ENCODE measurements around the gene SEMA7A. TPM values are rescaled to one million over a fixed set of nuclear protein-coding genes. Genes with fewer than 3 reads are reported as not detected.
A peak's percentile ranks its signal among the peaks of the same experiment; 100 is the strongest.
"Not testable (repeated sequence)": the region's sequence is repeated elsewhere in the genome, so short reads cannot be mapped to it uniquely, and the experiment has no call there.

The SEMA7A gene
- total and polyA plus RNA-seq, 9 of the 15 experiments (the other 6 are each of a cell fraction or from before 2014, with no cell fraction given), result 0.04 to 8.2 (median 5.4) TPM; not detected in 1

- TF ChIP-seq RAD21 (CRISPR knock-in tag; conservative IDR thresholded peaks at IDR 0.05 in 1 of 2, IDR thresholded peaks at IDR 0.05 in 1 of 2) (peak in 1 of 2 experiments; percentile 34; a peak in 2 of 4 replicates), CTCFL (IDR thresholded peaks at IDR 0.05; ENCODE audit: borderline replicate concordance, insufficient read depth, low read depth, low read length, poor library complexity, severe bottlenecking) (peak; percentile 42)
Measured at GRCh38 chr15:74482661-74483060, 48.9 kb upstream of the SEMA7A start (continued).

- CTCF ChIA-PET (ENCODE audit: low intra/inter-chr PET ratio); ATAC-seq; H3K4me3 ChIP-seq; in situ Hi-C loops (cut with MboI); H3K79me2 ChIP-seq (ENCODE audit: control insufficient read depth, insufficient read depth, low read length); H3K36me3 ChIP-seq (ENCODE audit: control insufficient read depth, insufficient read depth, low read length); H3K27ac ChIP-seq (ENCODE audit: extremely low read depth, low read depth, low read length); H3K4me2 ChIP-seq (ENCODE audit: insufficient read depth, low read length); H4K20me1 ChIP-seq (replicated peaks; ENCODE audit: control insufficient read depth, insufficient read depth, low read length); DNase-seq (ENCODE audit: extremely low read depth in 1 of 4, low spot score in 3 of 4); H3K9me3 ChIP-seq (replicated peaks; ENCODE audit: control insufficient read depth, insufficient read depth, low read depth, low read length); H3K27me3 ChIP-seq (ENCODE audit: control insufficient read depth in 2 of 2, insufficient read depth in 2 of 2, low read length in 2 of 2); BruUV-seq (replicated peaks); H2AFZ ChIP-seq (ENCODE audit: low read depth, low read length); FAIRE-seq; intact Hi-C loops (cut with micrococcal nuclease); H3K9me1 ChIP-seq (ENCODE audit: control insufficient read depth, insufficient read depth, low read length); H3K9ac ChIP-seq (ENCODE audit: insufficient read depth in 1 of 2, low read depth in 2 of 2, low read length in 2 of 2); H3K4me1 ChIP-seq (replicated peaks in 1 of 2; ENCODE audit: control insufficient read depth in 2 of 2, insufficient read depth in 2 of 2, low read length in 2 of 2): not testable (repeated sequence)
- WGBS (ENCODE audit: insufficient coverage, low coverage, missing lambda C conversion rate), result 87% methylated on average over 11 of the region's 27 CpGs
- POLR2A ChIA-PET, result interaction anchor here (0.8 kb wide), 1 partner anchor 32 kb away, joined by 3 read pairs; no protein-coding TSS in a partner anchor
- TF ChIP-seq POLR2G (IDR thresholded peaks at IDR 0.05; ENCODE audit: low read depth, low read length), result 0 out of 2 replicates have a peak, but pooled peaks have one; percentile 23
Measured at GRCh38 chr15:74480364-74480763, 46.6 kb upstream of the SEMA7A start.

GRCh38 chr15:74471621-74472020 is 37.9 kb upstream of the SEMA7A start:
- POLR2A ChIA-PET, result interaction anchor here (1.6 kb wide), 1 partner anchor 10 kb away, joined by 10 read pairs; the partner anchor contains the start of gene UBL7
- H3K9me1 ChIP-seq (ENCODE audit: control insufficient read depth, insufficient read depth, low read length); H3K27ac ChIP-seq (ENCODE audit: extremely low read depth, low read depth, low read length); BruUV-seq (replicated peaks); H3K4me2 ChIP-seq (ENCODE audit: insufficient read depth, low read length); H3K79me2 ChIP-seq (ENCODE audit: control insufficient read depth, insufficient read depth, low read length); DNase-seq (ENCODE audit: extremely low read depth in 1 of 4, low spot score in 3 of 4); ATAC-seq; H3K9ac ChIP-seq (ENCODE audit: insufficient read depth in 1 of 2, low read depth in 2 of 2, low read length in 2 of 2); H3K4me1 ChIP-seq (replicated peaks in 1 of 2; ENCODE audit: control insufficient read depth in 2 of 2, insufficient read depth in 2 of 2, low read length in 2 of 2); CTCF ChIA-PET (ENCODE audit: low intra/inter-chr PET ratio); H4K20me1 ChIP-seq (replicated peaks; ENCODE audit: control insufficient read depth, insufficient read depth, low read length); H2AFZ ChIP-seq (ENCODE audit: low read depth, low read length); H3K27me3 ChIP-seq (ENCODE audit: control insufficient read depth in 2 of 2, insufficient read depth in 2 of 2, low read length in 2 of 2); H3K4me3 ChIP-seq; FAIRE-seq; intact Hi-C loops (cut with micrococcal nuclease); H3K9me3 ChIP-seq (replicated peaks; ENCODE audit: control insufficient read depth, insufficient read depth, low read depth, low read length); in situ Hi-C loops (cut with MboI): not testable (repeated sequence)
- peaks cover 20% of the 10 kb centered on the region; the same call in 2 of the 3 replicates for H3K36me3 ChIP-seq (ENCODE audit: control insufficient read depth, insufficient read depth, low read length)
- WGBS (ENCODE audit: insufficient coverage, low coverage, missing lambda C conversion rate), result 91% methylated on average over 7 of the region's 7 CpGs

All from K562 (cell line).